T-helper 1 cell treated with Interleukin-12 subunit alpha and Interleukin-12 subunit beta and Interleukin-4 antibody, amounts not matched to agents 30 ng/mL and 1 ng/mL, for 36 hours (primary cell): Measurements from ENCODE around the gene AJM1. TPM values are rescaled to one million over a fixed set of nuclear protein-coding genes. Genes with fewer than 3 reads are reported as not detected.
"Not testable (repeated sequence)": the region's sequence is repeated elsewhere in the genome, so short reads cannot be mapped to it uniquely, and the experiment has no call there.

Source experiments
- intact Hi-C: fragments of 100-400 bp; cut with micrococcal nuclease; formaldehyde crosslinking; loops from one replicate; pipeline ENCODE4 v1.15.1; 2024
- total RNA-seq: library from RNA; stranded (reverse); gene quantifications from 2 replicates; pipeline ENCODE4 v1.2.3, GENCODE V29; 2022

AJM1 gene
- total RNA-seq: 8.1 and 8.8 TPM in 2 replicates

GRCh38 chr9:136842380-136842948 is at the start of gene AJM1:
AJM1 (plus strand) TSS chr9:136842478; CDS start chr9:136844415, 1,937 bp downstream.
- intact Hi-C loops: loop anchor here (1.0 to 10.0 kb wide), 6 partner anchors 42 to 312 kb away; no protein-coding TSS in a partner anchor

- intact Hi-C loops: loop anchor here (5.0 to 10.0 kb wide), 2 partner anchors 429 to 659 kb away; partner anchors contain the start of gene DNLZ
Measured at GRCh38 chr9:136793086-136793946, 49.0 kb upstream of the AJM1 start.

- intact Hi-C loops: loop anchor here (5.0 to 10.0 kb wide), 2 partner anchors 430 to 658 kb away; partner anchors contain the start of gene DNLZ
Measured at GRCh38 chr9:136794281-136794999, 47.8 kb upstream of the AJM1 start.

- intact Hi-C loops: loop anchor here (5.0 to 10.0 kb wide), 2 partner anchors 430 to 657 kb away; partner anchors contain the start of gene DNLZ
Measured at GRCh38 chr9:136795000-136795348, 47.3 kb upstream of the AJM1 start.

- intact Hi-C loops: loop anchor here (10.0 kb wide), 1 partner anchor 432 kb away; the partner anchor contains the start of gene DNLZ
Measured at GRCh38 chr9:136796238-136796774, 46.0 kb upstream of the AJM1 start, which contains the start of gene CCDC183. CCDC183 (plus strand) TSS chr9:136796338; CDS start chr9:136796398, 60 bp downstream.

- intact Hi-C loops: loop anchor here (10.0 kb wide), 1 partner anchor 432 kb away; the partner anchor contains the start of gene DNLZ
Measured at GRCh38 chr9:136796775-136797347, 45.4 kb upstream of the AJM1 start.

- intact Hi-C loops: loop anchor here (10.0 kb wide), 1 partner anchor 434 kb away; the partner anchor contains the start of gene DNLZ
Measured at GRCh38 chr9:136798708-136799078, 43.6 kb upstream of the AJM1 start.

GRCh38 chr9:136799079-136799853 is 43.0 kb upstream of the AJM1 start:
- intact Hi-C loops: loop anchor here (10.0 kb wide), 1 partner anchor 434 kb away; the partner anchor contains the start of gene DNLZ

- intact Hi-C loops: loop anchor here (1.0 to 10.0 kb wide), 8 partner anchors 8 to 435 kb away; partner anchors contain the start of genes AJM1, DNLZ, EDF1 and TMEM141
Measured at GRCh38 chr9:136799854-136800657, 42.2 kb upstream of the AJM1 start.

- intact Hi-C loops: no loop called here
Measured at GRCh38 chr9:136802321-136802720, 40.0 kb upstream of the AJM1 start.

- intact Hi-C loops: not testable (repeated sequence)
Measured at GRCh38 chr9:136803009-136803550, 39.2 kb upstream of the AJM1 start.

- intact Hi-C loops: no loop called here
Measured at GRCh38 chr9:136803551-136804508, 38.4 kb upstream of the AJM1 start.

GRCh38 chr9:136804509-136805206 is 37.6 kb upstream of the AJM1 start:
- intact Hi-C loops: loop anchor here (5.0 kb wide), 1 partner anchor 78 kb away; no protein-coding TSS in a partner anchor

- intact Hi-C loops: loop anchor here (5.0 kb wide), 1 partner anchor 77 kb away; no protein-coding TSS in a partner anchor
Measured at GRCh38 chr9:136805207-136805740, 37.0 kb upstream of the AJM1 start.

GRCh38 chr9:136806067-136806466 is 36.2 kb upstream of the AJM1 start:
- intact Hi-C loops: loop anchor here (2.0 to 5.0 kb wide), 2 partner anchors 76 to 281 kb away; partner anchors contain the start of gene MAN1B1

GRCh38 chr9:136806631-136807201 is 35.6 kb upstream of the AJM1 start:
- intact Hi-C loops: loop anchor here (1.0 to 5.0 kb wide), 3 partner anchors 15 to 280 kb away; partner anchors contain the start of genes MAN1B1 and TMEM141
